GM19467 (cell line): ENCODE results near the gene SPPL3.
"Not testable (repeated sequence)": the region's sequence is repeated elsewhere in the genome, so short reads cannot be mapped to it uniquely, and the experiment has no call there.

Source experiments
- ATAC-seq: cut with Tn5 transposase; IDR thresholded peaks from one replicate; pipeline ENCODE4 v1.9.1; 2021; ENCODE audit warnings: mild to moderate bottlenecking, moderate library complexity; ENCODE audit not compliant: unreplicated experiment

Gene SPPL3

GRCh38 chr12:120845696-120846095 lies 58.5 kb downstream of the SPPL3 start:
- no peak for ATAC-seq

GRCh38 chr12:120844768-120845449 lies 59.2 kb downstream of the SPPL3 start:
- ATAC-seq, result no peak

DNA sequence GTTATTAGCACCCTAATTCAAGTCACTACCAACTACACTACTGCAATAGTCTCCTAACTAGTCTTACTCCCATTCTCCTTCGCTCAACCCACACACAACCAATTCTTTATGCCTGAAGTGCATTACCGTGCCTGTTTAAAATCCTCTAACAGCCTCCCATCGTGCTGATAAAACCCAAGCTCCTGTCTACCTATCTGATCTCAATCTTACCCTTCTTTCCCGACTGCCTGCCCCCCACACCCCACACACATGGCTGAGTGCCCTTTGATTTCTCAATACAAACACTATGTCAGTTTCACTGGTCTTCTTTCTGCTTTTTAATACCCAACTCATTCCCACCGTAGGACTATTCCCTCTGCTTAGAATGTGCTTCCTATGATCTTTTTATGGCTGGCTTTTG lies 59.9 kb downstream of the SPPL3 start:
- ATAC-seq, result no peak

DNA sequence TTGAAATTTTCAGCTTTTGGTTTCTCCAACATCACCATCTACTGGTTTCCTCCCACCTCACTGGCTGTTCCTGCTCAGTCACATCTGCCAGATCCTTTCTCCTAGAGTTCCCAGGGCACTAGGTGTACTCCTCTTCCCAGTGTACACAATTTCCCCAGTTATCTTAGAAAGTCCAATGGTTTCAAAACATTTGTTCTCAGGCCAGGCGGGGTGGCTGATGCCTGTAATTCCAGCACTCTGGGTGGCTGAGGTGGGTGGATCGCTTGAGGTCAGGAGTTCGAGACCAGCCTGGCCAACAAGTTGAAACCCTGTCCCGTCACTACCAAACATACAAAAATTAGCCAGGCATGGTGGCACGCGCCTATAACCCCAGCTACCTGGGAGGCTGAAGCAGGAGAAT lies 60.7 kb downstream of the SPPL3 start:
- no peak for ATAC-seq

- ATAC-seq, result no peak
These were observed 61.6 kb downstream of the SPPL3 start for GRCh38 chr12:120842595-120842994.

GRCh38 chr12:120841525-120841924 lies 62.6 kb downstream of the SPPL3 start:
- no peak for ATAC-seq

- no peak for ATAC-seq
These were observed 64.7 kb downstream of the SPPL3 start for GRCh38 chr12:120839503-120839902.

- ATAC-seq, result not testable (repeated sequence)
These were observed 65.4 kb downstream of the SPPL3 start for GRCh38 chr12:120838629-120839383.

- no peak for ATAC-seq
These were observed 68.0 kb downstream of the SPPL3 start for GRCh38 chr12:120836114-120836684.

DNA sequence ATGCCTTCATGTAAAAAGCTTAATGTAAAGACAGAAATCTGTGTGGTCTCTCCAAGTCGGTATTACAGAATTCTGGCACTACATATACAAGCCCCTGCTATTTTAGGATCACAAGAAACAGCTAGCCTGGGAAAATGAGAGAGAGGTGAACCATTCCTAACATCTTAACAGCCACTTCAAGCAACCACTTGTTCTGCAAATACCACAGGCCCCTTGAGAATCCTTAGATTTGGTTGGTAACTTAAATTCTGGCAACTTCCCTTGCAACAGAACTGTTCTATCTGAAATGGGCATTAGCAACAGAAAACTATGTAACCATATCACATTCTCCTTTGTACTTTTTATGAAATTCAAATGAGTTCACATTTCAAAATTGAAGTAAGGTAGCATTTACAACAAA lies 68.5 kb downstream of the SPPL3 start:
- ATAC-seq, result no peak

DNA sequence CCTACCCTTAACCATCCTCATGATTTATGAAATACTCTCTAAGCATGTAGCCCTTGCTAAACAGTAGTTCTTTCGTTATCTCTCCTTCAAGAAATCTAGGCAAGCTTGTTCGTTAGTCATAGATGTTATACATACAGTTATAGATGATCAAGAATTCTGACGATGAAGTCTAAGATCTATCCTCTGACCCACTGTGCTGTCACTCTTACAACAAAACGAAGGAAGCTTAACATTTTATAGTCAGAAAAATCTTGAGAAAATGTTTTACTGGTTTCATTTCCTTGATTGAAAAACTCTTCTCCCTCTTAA lies 68.9 kb downstream of the SPPL3 start:
- ATAC-seq, result no peak

DNA sequence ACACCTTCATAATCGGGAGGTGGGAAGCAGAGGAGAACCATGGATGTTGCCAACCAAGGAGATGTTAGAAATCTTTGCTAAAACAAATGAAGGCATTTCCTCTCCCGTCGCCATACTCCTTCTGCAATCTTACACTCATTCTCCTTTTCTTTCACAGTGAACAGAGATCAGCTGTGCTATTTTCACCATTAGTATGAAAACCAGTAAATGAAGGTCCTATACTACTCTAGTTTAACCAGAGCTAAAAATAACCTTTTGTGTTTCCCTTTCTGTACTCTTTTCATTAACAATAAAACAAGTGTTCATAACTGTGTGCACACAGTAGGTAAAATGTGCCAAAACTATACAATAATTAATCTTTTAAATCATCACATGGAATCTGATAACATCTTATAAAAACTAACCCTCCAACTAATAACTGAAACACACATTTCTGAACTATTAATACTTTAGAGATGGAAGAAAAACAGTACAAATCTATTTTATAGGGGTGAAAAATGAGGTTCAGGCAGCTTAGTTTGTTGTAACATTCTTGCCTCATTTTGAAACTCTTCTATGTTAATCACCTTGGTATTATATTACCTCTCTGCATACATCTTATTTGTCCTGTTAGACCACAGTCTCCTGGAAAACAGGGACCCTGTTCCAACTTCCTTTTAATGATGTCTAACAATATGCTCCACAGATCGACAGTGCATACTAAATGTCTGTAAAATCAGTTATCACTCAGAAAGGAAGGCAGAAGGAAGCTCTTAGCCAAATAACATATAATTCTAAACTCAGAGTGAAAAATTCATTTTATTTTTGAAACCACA lies 69.5 kb downstream of the SPPL3 start:
- ATAC-seq, result no peak

DNA sequence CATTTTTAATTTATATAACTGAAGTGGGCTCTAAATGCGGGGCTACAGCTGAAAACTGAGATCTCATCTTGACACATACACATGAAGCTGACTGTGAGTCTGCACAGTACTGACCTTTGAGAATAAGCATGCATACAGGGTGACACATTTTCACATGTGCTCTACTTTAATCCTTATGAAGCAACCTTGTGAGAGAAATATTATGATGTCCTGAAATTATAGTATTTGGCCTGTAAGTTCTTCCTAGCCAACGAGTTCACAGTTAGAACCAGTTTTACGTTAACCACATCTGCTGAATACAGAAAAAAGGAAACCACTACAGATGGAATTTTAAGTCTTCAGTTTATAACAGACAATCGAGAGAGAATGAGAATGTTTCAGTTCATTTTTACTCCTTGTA lies 70.3 kb downstream of the SPPL3 start:
- ATAC-seq, result no peak

- ATAC-seq, result no peak
These were observed 71.4 kb downstream of the SPPL3 start for GRCh38 chr12:120832737-120833136.

DNA sequence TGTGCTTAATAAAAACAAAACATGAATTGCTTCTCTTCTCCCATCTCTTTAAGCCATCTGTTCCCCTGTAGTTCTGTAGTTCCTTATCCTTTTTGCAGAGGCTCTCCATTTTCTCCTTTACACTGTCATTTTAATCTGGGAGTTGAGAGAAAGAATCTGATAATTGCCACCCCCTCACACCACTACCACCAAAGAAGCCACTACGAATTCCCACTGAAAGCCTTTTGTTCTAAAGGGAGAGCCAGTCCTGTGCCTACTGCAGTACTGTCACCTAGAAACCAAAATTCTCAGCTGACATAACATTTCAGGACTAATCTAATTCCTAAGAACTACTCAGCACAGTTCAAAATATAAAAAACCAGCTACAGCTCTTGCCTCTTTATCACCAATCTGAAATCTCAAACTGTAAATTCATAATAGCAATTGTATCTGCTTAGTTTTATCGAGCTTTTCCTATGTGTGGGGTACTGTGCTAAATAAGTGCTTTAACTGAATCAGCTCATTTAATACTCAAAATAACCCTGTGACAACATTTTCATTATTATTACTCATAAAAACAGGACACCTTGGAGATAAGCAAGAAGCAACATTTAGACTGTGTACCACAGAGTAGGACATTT lies 72.4 kb downstream of the SPPL3 start:
- ATAC-seq, result no peak

DNA sequence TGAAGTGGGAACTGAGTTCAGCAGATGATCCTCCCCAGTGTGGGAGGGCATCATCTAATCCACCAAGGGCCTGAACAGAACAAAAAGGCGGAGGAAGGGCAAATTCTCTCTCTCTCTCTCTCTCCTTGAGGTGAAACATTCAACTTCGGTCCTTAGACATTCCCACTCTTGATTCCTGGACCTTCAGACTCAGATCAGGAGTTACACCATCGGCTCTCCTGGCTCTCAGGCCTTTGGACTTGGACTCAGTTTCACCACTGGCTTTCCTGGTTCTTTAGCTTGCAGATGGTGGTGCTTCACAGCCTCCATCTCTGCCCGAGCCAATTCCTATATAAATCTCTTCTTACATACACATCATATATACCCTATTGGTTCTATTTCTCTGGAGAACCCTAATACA lies 73.2 kb downstream of the SPPL3 start:
- ATAC-seq, result no peak

DNA sequence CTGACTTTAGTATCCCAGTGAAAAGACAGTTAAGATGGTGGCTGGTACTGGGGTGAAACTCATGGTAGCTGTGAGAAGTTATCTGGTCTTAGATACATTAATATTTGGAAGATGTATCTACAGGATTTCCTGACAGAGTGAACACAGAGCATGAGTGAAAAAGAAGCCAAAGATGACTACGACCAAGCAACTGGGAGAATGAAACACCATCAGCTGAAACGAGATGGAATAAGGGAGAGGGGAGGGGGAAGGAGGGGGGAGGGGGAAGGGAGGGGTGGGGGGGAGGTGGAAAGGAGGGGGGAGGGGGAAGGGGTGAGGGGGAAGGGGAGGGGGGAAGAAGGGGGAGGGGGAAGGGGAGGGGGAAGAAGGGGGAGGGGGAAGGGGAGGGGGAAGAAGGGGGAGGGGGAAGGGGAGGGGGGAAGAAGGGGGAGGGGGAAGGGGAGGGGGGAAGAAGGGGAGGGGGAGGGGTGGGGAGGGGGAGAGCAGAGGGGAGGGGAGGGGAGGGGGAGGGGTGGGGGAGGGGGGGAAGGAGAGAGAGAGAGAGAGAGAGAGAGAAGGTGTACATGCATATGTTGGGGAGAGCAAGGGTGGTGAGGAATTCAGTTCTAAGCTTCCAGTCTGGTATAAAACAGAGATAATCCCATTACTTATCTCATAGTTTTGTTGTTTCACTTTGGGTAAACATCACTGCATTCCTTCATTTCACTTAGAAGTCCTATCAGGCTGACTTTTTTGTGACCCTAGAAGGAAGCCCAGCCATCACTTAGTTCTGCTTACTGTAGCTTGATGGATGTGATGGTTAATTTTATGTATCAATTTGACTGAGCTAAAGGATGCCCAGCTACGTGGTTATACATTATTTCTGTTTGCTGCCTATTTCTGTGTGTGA lies 73.9 kb downstream of the SPPL3 start:
- ATAC-seq, result no peak

GRCh38 chr12:120826335-120826734 lies 77.8 kb downstream of the SPPL3 start:
- ATAC-seq, result no peak

GRCh38 chr12:120825337-120825736 lies 78.8 kb downstream of the SPPL3 start:
- ATAC-seq, result no peak

GRCh38 chr12:120822832-120823503 lies 81.2 kb downstream of the SPPL3 start:
- no peak for ATAC-seq
